GM23248 (cell line): ENCODE measurements around the gene OTOA.

Experiments used
- EZH2 ChIP-seq: fragments of 200-600 bp; sonication (generic); IDR thresholded peaks from 2 replicates; pipeline ENCODE4 v1.6.1; 2018; ENCODE audit warnings: antibody characterized with exemption, mild to moderate bottlenecking; ENCODE audit not compliant: insufficient read depth, poor library complexity, severe bottlenecking
- EZH2phosphoT487 ChIP-seq: fragments of 200-600 bp; sonication (generic); IDR thresholded peaks from 2 replicates; pipeline ENCODE4 v1.6.1; 2018; ENCODE audit warnings: antibody characterized with exemption, moderate library complexity, mild to moderate bottlenecking, low read depth; ENCODE audit not compliant: insufficient read depth

- TF ChIP-seq EZH2phosphoT487 (no peak), EZH2 (no peak)
These were observed 25.3 kb downstream of the OTOA start for GRCh38 chr16:21689107-21689506.
